GM18870 (cell line): ENCODE data around the gene SMAP2.

ENCODE experiments used
- ATAC-seq: cut with Tn5 transposase; IDR thresholded peaks from one replicate; pipeline ENCODE4 v1.9.1; 2021; ENCODE audit warnings: moderate library complexity; ENCODE audit not compliant: unreplicated experiment

SMAP2 gene

DNA sequence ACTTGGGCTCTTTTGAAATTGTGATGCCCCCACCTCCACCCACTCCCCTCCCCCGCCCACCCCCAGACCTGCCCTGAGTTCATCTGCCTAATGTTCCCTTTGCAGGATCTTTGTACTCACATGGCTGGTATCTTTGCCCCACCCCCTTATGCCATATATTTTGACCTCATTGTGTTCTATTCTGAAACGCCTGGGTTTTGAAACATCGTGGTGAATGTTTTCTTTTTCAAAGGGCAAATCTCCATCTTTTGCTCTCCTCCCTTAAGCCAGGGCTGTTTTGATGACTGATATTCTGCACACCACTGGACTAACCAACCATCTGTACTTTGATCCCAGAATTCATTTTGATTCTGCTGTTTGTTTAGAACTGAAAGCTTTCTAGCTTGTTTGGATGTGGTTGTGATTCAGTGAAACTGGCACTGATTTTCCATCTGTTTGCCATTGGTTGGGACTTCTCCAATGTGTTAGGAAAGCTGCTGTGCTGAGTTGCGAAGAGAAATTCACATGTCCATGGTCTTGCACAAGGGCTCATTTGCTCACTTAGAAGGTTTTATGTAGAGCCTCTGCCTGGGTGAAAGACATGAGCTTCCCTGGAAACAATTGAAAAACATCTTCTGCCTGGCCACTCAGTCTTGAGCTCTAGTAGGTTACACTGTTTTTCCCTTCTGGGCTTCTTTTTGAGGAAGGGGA lies 16.5 kb downstream of the SMAP2 start:
- ATAC-seq, result no peak

DNA sequence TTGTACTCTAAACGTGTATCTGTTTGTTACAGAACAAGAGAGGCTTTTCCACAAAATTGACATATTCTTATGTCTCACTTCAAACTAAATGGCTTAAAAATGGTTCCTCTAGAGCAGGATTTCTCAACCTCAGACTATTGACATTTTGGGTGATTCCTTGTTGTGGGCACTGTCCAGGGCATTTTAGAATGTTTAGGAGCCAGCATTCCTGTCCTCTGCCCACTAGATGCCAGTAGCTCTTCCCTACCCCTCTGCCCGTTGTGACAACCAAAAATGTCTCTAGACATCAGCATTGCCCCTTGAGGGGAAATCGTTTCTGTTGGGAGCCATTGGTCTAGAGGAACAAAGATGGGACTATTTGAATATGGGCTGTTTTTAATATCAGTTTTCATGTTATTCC lies 17.3 kb downstream of the SMAP2 start:
- ATAC-seq, result no peak

DNA sequence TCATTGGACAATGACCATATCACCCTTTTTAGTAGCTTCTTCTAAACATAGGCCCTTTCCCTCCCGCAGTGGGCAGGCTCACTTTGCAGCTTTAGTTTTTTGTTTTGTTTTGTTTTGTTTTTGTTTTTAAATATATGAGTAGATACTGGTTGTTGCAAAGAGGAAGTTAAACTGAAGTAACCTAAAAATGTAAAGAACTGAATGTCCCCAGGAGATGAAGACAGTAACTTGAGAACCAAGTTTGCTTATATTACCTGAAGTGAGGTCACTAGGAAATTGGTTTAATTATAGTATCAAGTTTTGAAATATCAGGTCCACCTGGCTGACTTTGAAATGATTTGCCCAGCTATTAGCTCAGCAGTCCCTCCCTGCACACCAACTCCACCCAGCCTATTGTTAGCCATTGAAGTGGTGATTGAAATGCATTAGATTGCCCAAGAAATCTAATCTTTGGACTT lies 18.2 kb downstream of the SMAP2 start:
- ATAC-seq, result no peak

DNA sequence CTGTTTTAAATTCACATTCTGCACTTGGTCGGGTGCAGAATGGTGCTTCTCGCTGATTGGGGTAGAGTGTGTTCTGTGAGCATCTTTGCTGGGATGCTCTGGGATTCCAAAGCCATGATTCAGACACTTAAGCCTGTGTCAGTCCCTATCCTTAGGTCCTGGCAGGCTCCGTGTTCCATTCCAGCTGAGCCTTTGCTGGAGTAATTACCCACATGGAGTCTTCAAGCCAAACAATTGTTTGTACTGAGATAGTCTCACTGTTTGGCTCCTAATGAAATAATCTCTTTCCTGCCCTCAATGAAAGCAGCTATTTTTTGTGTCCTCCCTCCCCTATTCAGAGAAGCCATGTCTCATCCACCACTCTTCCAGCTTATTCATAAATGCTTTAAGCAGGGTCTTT lies 18.7 kb downstream of the SMAP2 start:
- ATAC-seq, result no peak

DNA sequence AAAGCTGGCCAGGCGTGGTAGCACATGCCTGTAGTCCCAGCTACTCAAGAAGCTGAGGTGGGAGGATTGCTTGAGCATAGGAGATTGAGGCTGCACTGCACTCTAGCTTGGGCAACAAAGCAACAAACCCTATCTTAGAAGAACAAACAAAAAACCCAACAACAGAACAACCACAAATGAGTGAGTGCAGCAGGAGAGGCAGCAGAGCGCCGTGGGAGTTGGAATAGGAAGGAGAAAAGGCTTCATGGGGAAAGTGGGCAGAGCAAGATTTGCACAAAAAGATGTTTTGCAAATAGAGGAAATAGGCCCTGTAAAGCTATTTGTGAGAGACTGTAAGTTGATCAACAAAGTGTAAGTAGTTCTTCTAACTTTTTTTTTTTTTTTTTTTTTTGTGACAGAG lies 19.6 kb downstream of the SMAP2 start:
- ATAC-seq, result no peak

GRCh38 chr1:40394491-40395172 lies 21.1 kb downstream of the SMAP2 start:
- no peak for ATAC-seq

DNA sequence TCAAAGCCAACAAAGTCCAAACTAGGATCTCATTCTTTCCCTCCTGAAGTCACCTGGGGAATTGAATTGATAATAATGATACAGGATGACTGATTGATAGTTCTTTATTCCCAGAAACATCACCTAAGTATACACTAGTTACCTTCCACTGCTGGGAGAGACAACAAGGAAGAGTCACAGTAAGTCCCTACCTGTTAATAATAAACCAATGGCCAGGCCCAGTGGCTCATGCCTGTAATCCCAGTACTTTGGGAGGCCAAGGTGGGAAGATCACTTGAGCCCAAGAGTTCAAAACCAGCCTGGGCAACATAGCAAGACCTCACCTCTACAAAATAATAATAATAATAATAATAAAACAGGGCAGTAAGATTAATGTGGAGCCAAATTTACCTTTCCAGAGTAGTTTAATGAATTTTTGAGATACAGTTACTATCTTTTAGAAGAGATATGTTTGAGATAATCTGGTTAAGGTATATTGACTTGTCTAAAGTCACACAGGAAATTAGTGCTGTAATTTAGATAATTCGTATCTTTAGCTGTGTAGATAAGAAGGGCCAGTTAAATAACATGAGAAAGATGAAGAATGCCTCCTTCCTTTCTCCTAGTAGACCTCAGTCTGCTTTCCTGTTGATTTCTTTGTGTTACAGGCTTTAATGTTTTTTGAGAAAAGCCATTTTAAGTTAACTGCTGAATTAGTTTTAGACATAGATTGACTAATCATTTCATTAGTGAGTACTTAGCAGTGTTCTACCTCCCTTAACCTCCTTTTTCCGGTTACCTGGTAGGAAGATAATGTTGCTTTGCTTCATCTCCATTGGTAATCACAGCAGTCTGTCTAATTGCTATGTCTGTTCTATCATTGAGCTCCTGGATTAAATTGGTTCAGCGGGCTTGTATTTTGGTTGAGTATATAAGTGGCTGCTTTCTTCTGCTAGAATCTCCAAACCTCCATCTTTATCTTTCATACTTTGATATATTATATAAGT lies 22.0 kb downstream of the SMAP2 start:
- no peak for ATAC-seq

GRCh38 chr1:40396420-40396819 lies 22.9 kb downstream of the SMAP2 start:
- ATAC-seq, result no peak

DNA sequence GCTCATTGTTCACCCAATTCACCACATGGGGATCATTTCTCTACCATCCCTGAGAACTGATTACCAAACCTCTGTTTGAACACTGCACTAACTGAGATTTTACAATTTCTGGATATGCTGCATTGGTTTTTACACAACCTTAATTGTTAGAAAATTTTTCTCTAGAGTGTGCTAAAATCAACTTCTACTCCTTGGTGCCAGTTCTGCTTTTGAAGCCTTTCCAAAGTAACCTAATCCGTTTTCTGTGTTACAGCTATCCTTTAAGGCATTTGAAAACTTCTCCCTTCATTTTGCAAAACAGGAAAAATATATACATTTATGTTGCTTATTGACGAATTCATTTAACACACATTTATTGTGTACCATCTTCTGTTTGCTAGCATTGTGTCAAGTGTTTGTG lies 23.7 kb downstream of the SMAP2 start:
- no peak for ATAC-seq

- ATAC-seq, result peak; percentile 51
These were observed 26.6 kb downstream of the SMAP2 start for GRCh38 chr1:40399984-40400704.

DNA sequence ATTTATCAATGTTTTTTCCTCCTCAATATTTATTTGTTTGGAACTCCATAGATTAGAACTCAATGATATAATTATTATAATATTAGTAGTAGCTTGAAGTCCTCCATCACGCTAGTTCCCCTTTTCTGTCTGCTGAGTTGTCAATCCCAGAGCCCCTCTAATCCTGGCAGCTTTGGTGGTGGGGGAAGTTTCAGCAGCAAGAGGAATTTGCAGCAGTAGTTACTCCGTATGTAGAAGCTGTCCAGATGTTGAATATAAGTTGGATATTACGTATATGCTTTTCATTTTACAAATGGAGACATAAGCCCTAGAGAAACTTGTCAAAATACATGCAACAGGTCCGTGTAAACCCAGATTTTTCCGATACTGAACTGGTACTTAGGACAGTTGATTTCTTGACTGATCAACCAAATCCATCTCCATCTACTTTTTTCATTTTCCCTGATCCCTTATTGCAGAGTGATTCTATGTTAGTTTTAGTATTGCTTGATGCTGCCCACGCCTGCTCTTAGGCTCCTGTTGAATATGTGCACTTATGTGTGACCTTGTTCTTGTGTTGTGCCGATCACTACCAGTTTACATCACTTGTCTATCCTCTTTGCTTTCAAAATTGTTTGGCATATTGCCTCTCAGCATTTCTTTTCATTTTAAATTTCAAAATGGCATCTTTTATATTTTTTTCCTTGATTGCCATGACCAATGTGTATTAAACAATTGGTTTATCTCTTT lies 28.1 kb downstream of the SMAP2 start:
- ATAC-seq, result no peak

DNA sequence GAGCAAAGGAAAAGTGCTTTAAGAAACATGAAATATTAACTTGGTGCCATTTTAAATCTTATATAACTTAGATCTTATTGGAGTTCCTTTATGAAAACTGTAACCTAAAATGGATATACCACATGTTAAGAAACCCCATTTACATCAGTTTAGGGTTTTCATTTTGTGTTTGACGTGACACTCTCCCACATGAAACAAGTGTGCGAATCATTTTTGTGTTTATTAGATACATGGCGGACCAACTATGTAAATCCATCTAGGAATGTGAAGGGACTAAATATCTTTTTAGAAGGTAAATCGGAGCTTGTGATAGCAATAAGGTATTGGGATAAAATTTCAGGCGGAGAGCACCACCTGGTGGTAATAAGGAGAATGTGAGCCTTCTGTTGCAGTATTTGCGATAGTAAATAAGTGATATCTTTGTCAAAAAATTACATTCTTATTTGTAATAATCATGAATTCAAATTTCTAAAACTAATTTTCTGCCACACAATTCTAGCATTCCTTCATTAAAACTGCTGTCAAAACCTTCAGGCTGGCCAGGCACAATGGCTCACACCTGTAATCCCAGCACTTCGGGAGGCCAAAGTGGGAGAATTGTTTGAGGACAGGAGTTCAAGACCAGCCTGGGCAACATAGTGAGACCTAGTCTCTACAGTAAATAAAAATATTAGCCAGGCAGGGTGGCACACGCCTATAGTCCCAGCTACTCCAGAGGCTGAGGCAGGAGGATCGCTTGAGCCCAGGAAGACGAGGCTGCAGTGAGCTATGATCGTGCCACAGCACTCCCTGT lies 31.3 kb downstream of the SMAP2 start:
- no peak for ATAC-seq

DNA sequence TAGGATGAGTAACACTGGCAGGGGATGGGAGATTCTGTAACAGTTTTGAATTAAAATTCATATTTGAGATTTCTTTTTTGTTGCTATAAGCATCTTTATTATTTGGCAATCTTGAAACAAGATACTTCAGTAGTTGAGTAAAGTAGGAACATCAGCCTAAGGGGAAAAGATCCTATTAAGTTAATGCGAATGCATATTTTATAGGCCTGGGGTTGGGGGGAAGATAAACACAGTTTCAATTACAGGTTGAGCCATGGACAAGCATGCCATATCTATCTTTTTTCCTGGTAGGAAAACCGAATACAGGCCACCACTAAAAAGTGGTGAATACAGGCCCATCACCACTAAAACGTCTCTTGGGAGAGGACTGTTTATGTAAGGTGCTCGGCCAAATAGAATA lies 32.3 kb downstream of the SMAP2 start:
- no peak for ATAC-seq

- no peak for ATAC-seq
These were observed 33.9 kb downstream of the SMAP2 start for GRCh38 chr1:40407453-40407852.

DNA sequence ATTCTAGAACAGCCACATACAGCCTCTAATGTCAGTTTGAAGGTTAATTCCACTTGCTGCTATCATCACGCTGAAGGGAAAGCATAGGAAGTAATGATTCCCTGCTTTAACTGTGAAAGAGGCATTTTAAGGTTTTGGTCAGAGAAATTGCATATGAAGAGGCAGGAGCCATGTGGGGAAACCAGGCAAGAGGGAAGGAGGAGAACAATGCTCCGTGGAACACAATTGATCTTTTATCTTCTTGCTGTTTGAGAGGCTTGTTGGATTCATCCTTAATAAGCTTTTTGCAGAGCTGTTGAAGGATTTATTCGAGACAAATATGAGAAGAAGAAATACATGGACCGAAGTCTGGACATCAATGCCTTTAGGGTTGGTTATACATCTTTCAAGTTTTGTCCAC lies 35.9 kb downstream of the SMAP2 start:
- no peak for ATAC-seq

DNA sequence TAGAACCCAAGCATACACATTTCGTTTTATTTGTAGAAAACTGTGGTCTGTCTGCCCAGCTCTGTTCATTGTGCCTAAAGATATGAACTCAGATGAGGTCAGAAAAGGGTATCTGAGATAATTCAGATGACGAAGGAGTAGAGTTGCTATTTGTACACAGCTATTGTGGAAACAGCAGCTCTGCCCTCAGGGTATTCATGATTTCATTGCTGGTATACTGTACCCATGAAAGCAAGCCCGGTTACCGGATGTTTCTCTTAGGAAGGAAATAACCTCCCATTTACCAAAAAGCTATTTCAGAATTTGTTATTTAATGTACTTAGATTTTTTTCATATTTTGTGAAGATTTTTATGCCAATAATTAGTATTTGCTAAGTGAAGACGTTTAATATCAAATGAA lies 37.8 kb downstream of the SMAP2 start:
- ATAC-seq, result no peak

GRCh38 chr1:40411843-40412242 lies 38.3 kb downstream of the SMAP2 start:
- no peak for ATAC-seq

- no peak for ATAC-seq
These were observed 40.2 kb downstream of the SMAP2 start for GRCh38 chr1:40413527-40414252.

- ATAC-seq, result no peak
These were observed 40.8 kb downstream of the SMAP2 start for GRCh38 chr1:40414331-40414730.
